Stimulated activated CD4-positive, alpha-beta T cell treated with anti-CD3 and anti-CD28 coated beads, Interleukin-12 subunit alpha, Interleukin-12 subunit beta, amount 100 ng/mL, for 48 hours (primary cell): ENCODE measurements around the gene ENO1.
"Not testable (repeated sequence)": the region's sequence is repeated elsewhere in the genome, so short reads cannot be mapped to it uniquely, and the experiment has no call there.

ENCODE experiments used
- DNase-seq, 3 donors: peaks; one replicate each; pipeline ENCODE4 v3.0.0-alpha.2; 2020; ENCODE audit warnings: low read depth in 2 of 3, low spot score in 1 of 3

The ENO1 gene

DNA sequence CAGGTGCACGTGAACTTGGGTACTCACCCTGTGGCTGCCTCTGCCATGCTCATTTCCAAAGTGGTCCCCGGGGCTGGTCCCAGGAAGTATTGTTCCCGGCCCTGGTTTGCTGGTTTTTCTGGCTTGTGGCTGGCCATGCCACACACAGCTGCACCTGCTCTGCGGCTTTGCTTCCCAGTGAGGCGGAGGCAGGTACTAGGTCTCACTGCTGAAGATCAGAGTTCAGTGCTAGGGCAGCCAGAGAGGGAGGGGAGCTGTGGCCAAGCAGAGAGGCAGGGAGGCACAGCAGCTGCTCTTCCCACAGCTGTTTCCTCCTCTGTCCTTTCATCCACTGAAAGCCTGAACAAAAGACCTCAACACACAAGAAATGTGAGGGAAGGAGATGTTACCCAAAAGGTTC lies 30.5 kb downstream of the ENO1 start:
- DNase-seq = no peak

DNA sequence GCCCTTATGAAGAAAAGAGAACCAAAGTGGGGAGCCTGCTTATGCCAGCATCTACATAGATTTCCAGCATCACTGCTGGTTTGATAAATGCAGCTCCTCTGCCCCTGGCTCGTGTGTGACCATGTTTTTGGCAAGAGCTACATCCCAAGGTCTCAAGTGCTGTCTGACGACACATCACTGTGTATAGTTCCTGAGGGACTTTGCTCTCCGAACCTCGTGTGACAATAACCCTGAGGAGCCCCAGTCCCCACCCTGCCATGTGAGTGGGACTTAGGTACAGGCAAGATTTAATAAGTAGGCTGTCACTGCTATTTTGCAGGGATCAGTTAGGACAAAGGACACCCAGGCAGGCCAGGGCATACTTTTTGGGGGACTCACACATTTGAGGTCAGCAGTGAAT lies 32.2 kb downstream of the ENO1 start:
- DNase-seq = no peak

DNA sequence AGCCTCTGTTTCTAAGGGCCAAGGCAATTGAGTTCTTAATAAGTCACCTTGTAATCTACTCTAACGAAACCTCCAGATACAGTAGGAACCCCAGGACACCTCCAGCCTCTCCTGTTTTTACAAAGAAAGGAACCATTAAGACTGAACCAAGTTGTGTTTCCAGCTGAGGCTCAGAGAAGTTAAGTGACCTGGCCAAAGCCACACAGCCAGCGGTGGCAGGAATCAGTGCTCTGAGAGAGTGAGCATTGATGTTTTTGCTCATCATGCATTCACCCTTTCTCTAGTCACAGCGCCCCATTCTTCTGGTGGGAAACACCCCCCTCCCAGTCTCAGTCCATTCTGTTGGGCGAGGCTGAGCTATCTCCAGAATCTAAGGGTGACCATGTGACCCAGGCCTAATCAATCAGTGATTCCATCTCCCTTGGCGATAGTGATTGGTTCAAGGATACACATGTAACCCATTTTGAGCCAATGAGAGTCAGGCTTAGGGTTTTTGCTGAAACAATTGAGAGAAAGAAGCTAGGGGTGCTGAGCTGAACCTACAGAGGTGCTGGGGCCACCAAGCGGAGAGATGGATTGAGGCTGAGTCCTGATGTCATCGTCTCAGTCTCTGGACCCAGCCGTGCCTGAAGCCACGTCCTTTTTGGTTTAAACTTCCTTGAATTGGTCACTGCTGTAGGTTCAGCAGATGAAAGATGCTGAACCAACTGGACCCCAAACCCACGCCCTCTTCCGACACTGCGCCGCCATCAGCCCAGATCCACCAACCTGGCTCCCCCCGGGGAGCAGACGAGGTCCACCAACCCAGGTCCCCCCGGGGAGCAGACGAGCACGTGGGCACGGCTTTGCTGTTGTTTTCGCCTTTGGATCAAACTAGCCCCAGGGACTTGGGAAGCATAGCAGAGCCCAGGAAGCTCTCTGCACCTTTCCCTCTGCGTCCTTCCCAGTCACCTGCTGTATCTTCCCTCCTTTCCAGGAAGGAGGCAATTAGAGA lies 33.1 kb downstream of the ENO1 start:
- no peak for DNase-seq

DNA sequence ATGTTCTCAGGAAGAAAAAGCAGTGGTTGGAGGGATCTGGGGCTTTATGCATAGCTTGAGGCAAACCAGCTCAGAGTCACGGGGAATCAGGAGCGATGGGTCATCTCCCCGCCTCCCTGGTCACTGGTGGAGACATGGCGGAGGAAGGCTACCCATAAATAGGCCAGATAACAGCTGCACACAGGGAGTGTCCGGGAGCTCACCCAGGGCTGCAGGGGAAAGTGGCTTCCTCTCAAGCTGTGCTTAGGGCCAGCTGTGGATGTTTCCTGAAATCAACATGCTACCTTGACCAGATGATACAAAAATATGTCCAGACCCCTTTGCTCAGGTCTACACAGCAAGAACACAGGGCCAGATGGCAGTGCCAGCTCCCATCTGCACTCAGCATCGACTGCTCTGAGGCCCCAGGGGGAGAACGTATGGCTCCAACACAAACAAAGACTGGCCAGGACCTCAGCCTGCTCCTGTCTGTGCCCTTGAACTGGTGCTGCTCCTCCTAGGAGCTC lies 33.9 kb downstream of the ENO1 start:
- DNase-seq = no peak

DNA sequence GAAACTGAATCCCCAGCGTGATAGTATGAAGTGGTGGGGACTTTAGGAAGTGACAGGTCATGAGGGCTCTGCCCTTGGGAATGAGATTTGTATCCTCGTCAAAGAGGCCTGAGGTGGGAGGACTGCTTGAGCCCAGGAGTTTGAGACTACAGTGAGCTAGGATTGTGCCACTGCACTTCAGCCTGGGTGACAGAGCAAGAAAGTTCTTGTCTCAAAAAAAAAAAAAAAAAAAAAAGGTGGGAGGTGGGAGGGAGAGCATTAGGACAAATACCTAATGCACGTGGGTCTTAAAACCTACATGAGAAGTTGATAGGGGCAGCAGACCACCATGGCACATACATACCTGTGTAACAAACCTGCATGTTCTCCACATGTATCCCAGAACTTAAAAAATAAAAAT lies 37.1 kb downstream of the ENO1 start:
- DNase-seq = no peak

DNA sequence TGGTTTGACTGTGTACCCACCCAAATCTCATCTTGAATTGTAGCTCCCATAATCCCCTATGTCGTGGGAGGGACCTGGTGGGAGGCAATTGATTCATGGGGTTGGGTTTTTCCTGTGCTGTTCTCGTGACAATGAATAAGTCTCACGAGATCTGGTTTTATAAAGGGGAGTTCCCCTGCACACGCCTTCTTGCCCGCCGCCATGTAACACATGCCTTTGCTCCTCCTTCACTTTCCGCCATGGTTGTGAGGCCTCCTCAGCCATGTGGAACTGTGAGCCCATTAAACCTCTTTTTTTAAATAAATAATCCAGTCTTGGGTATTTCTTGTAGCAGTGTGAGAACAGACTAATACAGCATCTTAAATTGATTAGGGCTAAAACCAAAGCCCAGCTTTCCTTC lies 38.5 kb downstream of the ENO1 start:
- no peak for DNase-seq

DNA sequence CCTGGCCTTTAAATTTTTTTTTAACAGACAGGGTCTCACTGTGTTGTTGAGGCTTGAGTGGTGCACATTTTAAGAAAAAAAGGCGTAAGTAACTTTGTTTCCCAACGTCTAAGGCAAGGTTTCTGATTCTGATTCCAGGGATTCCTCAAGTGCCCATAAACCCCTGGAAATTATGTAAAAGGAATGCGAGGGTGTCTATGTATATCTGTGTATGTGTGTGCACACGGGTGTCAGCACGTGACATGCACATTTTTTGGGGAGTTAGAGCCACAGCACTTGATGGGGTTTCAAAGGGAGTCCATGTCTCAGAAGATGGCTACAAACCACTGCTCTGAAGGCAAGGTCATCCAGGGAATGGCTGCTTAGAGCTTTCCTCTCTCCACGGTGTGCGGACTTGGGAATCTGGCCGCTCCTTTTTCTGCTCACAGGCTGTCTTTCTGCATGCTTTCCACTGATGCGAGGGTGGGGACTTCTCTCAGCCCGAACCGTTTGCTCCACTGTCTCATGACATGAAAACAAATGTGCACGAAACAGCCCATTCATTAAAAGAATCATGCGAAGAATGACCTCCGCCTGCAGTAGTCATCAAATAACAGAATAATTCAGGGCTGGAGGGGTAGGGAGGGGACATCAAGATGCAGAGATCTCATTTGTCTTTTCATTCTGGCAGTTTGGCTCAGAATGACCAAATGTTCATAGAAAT lies 42.4 kb downstream of the ENO1 start:
- DNase-seq = no peak

DNA sequence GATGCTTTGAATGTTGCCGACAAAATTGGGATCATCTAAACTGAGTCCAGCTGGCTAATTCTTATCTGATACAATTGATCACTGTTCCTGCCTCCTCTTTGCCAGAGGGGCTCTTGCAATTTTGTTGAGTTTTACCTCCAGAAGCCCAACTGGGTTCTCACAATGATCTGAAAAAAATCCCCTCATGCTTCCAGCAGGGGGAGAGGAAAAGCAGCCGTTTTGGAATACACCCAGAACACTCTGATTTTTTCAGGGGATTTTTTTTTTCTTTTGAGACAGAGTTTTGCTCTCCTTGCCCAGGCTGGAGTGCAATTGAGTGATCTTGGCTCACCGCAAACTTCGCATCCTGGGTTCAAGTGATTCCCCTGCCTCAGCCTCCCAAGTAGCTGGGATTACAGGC lies 47.1 kb downstream of the ENO1 start:
- DNase-seq = no peak

DNA sequence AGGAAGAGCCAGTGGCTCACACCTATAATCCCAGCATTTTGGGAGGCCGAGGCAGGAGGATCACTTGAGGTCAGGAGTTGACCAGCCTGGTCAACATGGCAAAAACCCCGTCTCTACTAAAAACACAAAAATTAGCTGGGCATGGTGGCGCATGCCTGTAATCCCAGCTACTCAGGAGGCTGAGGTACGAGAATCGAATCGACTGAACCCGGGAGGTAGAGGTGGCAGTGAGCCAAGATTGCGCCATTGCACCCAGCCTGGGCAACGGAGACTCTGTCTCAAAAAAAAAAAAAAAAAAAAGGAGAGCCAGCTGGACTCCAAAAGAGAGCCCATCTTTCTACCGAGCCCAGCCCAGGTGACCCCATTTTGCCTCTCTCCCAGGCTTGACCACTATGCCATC lies 47.8 kb downstream of the ENO1 start:
- not testable (repeated sequence) for DNase-seq

DNA sequence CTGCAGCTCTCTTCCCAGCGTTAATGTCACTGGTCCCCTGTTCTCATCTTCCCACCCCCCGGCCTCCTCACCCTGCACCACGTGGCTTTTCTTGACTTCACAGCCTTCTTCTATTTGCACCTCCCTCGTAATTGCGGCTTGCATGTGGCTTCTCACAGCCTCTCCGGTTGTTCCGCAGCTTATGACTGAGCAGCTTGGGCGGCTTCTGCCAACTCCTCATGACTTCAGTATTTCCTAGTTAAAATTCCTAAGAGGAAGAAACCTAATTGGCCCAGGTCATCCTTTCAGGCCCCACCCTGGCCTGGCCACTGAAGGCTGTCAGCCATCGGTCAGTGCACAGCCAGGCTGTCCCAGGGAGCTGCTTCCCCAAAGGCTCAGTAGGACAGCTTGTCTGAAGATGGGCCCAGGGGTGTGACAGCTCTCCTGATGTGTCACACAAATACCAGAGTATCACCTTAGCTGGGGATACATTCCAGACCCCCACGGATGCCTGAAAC lies 52.5 kb downstream of the ENO1 start:
- DNase-seq = no peak

DNA sequence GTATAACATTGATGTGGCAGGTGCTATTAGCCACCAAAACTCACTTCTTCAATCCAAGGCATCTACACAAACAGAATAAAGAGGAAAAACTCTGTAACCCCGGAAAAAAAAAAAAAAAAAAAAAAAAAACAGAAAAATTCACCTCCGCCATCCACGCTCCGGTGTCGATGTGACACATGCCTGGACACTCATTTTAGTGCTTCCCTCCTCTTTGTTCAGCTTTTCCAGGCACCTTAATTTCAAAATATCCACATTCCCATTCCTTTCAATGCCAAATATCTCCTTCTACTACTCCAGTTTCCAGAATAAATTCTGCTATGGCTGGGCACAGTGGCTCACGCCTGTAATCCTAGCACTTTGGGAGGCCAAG lies 55.2 kb downstream of the ENO1 start:
- no peak for DNase-seq

DNA sequence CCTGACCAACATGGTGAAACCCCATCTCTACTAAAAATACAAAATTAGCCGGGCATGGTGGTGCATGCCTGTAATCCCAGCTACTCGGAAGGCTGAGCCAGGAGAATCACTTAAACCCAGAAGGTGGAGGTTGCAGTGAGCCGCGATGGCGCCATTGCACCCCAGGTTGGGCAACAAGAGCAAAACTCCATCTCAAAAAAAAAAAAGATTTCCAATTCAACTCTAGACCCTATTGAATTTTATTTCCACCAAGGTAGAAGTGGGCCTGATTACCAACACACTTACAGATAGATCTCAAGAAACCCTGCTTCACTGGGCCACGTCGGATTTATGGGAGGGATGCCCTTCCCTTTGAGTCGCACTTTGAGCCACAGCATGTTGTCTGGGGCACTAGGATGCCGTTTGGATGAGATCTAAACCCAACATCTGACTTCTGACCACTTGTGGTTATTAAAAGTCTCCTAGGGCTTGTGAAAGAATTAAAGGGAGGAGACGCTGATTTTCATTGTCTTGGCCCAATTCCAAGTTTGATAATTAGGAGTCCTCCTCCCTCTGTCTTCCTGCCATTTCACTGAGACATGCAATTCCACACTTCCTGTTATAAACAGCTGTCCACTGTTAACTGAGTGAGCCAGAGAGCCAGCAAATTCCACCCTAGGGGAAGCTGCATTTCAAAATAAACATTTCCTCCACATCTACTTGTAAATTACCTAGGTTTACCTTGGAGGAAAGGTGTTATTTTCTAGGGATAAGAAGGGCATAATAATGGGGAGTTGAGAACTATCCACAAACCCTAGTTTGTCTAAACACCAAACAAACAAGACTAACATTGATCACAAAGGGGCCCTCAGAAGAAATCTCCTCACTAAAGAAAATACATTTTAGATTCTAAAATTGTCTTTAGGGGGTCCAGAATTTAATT lies 55.9 kb downstream of the ENO1 start:
- DNase-seq = no peak

DNA sequence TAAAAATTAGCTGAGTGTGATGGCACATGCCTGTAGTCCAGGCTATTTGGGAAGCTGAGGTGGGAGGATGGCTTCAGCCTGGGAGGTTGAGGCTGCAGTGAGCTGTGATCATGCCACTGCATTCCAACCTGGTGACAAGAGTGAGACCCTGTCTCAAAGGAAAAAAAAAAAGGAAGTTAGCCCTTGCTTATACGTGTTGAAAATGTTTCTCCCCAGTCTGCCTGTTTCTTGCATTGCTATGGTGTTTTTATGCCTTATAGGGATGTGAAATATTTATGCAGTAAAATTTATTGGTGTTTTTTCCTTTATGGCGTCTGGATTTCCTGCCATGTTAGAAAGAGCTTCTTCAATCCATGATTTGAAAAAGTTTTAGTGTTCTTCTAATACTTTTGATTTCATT lies 57.4 kb downstream of the ENO1 start:
- DNase-seq = no peak

DNA sequence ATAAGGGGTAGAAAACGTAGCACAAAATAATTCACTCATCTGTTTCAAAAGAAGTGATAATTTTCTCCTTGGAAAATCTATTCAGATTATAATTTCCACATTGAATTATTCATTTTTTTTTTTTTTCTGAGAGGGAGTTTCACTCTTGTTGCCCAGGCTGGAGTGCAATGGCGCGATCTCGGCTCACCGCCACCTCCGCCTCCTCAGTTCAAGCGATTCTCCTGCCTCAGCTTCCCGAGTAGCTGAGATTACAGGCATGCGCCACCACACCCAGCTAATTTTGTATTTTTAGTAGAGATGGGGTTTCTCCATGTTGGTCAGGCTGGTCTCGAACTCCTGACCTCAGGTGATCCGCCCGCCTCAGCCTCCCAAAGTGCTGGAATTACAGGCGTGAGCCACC lies 59.7 kb downstream of the ENO1 start:
- not testable (repeated sequence) for DNase-seq

DNA sequence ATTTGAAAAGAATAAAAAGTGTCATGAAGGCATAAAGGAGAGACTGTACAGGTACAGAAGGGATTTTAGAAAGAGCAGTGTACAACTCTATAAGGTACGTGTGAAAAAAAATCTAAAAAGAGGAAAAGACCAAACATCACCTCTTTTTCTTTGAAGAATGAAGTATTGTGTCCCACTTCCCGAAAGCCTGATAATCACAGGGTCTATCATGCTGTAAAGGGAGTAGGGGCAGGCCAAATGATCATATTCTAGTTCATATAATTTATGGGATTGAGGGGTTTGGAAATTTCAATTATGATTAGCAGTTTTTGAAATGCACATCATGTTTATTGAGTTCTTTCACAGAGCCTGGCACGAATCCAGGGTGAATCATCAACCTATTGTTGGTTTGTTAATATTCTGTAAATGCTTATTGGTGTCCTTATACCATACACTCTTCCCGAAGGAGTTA lies 60.1 kb downstream of the ENO1 start:
- DNase-seq = no peak

DNA sequence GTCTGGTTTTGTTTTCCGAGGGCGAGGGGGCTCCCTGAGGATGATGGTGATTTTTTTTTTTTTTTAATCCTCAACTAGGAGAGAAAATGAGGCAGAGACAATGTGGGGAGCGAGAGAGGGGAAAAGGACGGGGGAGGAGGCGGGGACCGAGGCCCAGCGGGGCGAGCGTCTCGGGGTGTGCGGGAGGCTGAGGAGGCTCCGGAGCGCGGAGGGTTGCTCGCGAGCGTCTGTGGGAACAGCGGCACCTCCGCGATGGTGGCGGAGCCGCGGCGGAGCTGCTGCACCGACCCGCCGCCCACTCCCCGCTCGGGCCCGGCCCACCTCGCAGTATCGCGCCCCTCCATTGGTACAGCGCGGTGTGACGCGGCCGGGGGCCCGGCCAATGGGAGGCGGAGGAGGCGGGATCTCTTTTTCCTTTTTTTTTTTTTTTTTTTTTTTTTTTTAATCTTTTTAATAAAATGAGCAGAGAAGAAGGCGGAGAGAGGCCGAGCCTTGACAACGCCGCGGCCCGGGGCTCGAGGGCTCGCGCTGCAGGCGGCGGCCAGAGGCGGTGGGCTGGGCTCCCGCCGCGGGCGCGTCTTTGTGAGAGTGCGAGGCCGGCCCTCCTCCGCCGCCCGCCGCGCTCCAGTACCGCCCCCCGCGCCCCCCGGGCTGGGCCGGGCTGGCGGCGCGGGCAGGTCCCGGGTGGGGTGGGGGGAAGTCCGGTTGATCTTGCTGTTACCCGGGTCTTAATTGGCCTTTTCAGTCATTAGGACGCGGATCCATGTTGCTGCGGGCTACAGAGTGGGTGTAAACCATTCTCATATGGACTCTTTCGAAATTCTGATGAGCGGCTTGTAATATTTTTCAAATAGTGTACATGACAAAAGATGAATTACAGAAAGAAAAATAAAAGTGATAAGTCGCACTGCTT lies 60.8 kb downstream of the ENO1 start, which contains the start of gene RERE:
Gene RERE (minus strand): TSS at position 229 of the 913 bp plus-strand sequence.
- peak; percentile 92 to 98 (median 94) for DNase-seq

DNA sequence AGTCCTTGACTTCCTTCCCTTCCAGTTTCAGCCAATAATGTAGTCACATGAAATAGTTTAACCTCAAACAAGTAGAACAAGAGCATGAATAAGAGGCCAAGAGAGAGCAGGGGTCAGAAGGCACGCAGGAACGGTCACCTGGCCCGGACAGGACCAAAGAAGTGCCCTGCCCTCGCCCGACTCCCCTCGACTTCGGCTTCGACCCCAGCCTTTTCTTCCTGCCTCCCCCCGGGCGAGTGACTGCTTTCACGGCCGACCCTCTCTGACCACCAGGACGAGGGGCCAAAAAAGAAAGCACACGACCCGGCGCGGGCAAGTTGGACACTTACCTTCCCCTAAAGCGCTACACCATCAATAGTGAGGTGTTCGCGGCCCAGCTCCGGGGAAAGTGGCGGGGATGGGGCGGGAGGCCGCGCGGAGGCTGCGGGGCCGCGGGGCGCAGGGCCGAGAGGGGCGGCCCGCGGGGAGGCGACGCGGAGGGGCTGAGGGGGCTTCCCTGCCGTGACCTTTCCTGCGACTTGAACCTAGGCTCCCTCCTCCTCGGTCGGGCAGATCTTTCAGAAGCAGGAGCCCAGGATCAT lies 61.6 kb downstream of the ENO1 start:
- DNase-seq = no peak

DNA sequence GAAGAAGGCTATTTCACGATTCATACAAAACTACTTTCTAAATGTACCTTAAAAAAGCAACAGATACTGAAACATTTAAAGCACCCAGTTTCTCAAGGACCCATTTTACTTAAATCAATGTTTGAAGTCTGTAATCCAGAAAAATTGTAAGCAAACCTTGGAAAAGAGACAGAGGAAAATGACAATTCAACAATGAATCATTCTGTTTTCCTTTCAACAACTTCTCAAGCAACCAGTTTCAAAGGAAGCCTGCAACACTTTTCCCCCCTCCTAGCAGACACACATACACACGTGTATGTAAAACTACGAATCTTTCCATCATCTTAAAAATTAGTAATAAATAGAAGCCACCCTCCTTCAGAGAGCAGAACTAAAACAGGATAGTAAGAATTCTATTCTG lies 62.2 kb downstream of the ENO1 start:
- no peak for DNase-seq

DNA sequence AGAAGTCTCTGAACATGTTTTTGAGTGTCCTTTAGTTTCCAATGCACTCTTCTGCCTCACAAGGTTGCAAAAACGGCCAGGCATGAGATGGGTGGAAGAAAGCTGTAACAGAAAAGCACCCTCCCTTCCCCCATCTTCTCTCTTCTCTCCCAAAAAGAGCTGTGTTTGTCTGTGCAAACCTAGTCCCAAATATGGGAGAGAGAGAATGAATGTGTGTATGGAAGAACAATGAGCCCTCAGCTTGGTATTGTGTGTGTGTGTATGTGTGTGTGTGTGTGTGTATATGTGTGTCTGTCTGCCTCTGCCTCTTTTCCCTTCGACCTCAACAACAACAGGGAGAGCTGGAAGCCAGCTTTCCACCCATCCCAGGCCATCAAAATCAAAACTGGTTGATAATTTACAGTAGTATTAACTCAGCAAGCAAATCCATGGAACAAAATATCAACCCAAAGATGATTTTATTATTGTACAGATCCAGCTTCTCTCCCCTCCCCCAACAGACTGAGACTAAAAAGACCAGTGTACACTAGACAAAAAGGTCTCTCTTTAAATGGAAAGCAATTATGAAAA lies 62.8 kb downstream of the ENO1 start:
- no peak for DNase-seq
